Measurements from ENCODE around the gene MAD1L1.

Gene MAD1L1

DNA sequence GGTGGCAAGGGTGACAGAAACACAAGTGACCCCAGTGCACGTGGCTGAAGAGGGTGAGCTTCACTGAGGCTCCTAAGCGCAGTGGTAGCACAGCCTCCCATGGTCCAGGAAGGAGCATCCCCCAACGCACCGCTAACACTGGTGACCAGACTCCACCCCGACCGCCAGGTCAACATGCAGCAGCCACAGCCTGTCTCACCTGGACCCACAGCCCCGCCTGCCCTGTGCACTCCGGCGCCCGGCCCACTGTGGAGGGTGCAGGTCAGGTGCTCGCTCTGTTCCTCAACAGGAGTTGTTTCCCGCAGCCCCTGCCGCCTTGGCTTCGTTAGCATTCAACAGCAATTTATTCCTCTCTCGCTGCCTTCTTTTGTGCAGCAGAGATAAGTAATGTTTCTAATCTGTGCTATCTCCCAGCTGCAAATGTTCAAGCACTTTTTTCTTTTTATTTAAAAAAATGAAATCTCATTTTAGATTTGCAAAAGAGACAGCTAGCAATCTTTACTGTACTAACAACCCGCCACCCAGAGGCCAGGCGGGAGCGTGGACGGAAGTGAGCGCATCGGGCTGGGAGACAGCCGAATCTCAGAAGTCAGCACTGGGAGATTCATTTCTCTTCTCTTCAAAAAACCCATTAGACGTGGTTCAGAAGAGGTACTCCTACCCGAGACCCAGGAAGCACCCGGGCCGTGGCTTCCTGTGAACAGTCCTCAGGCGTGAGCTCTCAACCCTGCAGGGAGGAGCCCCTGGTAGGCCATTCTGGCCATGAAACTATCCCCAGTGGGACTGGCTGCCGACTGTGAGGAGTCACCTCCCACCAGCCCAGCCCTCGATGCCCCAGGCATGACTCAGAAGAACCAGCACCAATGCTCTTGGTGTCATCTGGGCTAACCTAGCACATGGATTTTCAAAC, 133.4 kb downstream of the MAD1L1 start:
- POLR2A ChIA-PET: no interaction called here
- no peak overlapping the region for H3K4me3 ChIP-seq (ENCODE audit: low read depth, low read length)
- H3K27ac ChIP-seq (ENCODE audit: extremely low read depth, low read depth, low read length): no peak overlapping the region
- no peaks in the 10 kb centered on the region for H3K36me3 ChIP-seq (ENCODE audit: control insufficient read depth in 2 of 2, insufficient read depth in 1 of 2, low read length in 2 of 2)
- CTCF ChIA-PET: no interaction called here
- no peaks in the 10 kb centered on the region for H3K4me1 ChIP-seq (ENCODE audit: control insufficient read depth, insufficient read depth, low read length)
- TF ChIP-seq, protein P1, sequence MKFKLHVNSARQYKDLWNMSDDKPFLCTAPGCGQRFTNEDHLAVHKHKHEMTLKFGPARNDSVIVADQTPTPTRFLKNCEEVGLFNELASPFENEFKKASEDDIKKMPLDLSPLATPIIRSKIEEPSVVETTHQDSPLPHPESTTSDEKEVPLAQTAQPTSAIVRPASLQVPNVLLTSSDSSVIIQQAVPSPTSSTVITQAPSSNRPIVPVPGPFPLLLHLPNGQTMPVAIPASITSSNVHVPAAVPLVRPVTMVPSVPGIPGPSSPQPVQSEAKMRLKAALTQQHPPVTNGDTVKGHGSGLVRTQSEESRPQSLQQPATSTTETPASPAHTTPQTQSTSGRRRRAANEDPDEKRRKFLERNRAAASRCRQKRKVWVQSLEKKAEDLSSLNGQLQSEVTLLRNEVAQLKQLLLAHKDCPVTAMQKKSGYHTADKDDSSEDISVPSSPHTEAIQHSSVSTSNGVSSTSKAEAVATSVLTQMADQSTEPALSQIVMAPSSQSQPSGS (tag by site-specific recombination; IDR thresholded peaks at IDR 0.05; ENCODE audit: low read depth): no peak
- peak; percentile 77 for TF ChIP-seq ZIC2 (tag by site-specific recombination; IDR thresholded peaks at IDR 0.05)
- H3K9me3 ChIP-seq (ENCODE audit: control insufficient read depth, insufficient read depth, low read depth, low read length): no peaks in the 10 kb centered on the region

DNA sequence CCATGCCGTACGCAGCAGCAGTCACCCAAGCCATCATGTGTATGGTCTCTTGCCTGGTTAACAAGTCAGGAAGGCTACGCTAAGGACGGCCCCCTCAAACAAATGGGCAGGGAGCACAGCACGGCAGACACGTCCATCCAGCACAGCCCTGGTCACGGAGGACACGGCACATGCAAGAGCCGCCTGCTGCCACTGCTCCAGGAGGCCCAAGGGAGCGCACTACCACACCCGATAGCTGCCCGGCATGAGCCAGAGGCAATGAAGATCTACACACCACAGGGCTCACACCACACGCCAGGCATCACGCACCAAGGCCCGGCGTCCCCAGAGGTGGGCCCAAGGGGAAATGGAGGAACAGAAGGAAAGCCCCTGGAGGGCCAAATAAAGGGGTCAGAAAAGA, 134.2 kb downstream of the MAD1L1 start:
- CTCF ChIA-PET: no interaction called here
- POLR2A ChIA-PET: no interaction called here
- Histone ChIP-seq H3K36me3 (ENCODE audit: control insufficient read depth in 2 of 2, insufficient read depth in 1 of 2, low read length in 2 of 2) (no peaks in the 10 kb centered on the region), H3K4me1 (ENCODE audit: control insufficient read depth, insufficient read depth, low read length) (no peaks in the 10 kb centered on the region), H3K9me3 (ENCODE audit: control insufficient read depth, insufficient read depth, low read depth, low read length) (no peaks in the 10 kb centered on the region), H3K27ac (ENCODE audit: extremely low read depth, low read depth, low read length) (no peak overlapping the region), H3K4me3 (ENCODE audit: low read depth, low read length) (no peak overlapping the region)
- TF ChIP-seq HOXD13 (CRISPR knock-in tag; IDR thresholded peaks at IDR 0.05; ENCODE audit: borderline replicate concordance) (no peak), ZNF707 (tag by site-specific recombination; IDR thresholded peaks at IDR 0.05) (no peak), ZBTB8A (tag by site-specific recombination; IDR thresholded peaks at IDR 0.05) (no peak), ZNF292 (tag by site-specific recombination; IDR thresholded peaks at IDR 0.05; ENCODE audit: borderline replicate concordance, low read depth) (no peak), ZEB2 (tag by site-specific recombination; IDR thresholded peaks at IDR 0.05) (no peak)
- TF ChIP-seq, protein P2, sequence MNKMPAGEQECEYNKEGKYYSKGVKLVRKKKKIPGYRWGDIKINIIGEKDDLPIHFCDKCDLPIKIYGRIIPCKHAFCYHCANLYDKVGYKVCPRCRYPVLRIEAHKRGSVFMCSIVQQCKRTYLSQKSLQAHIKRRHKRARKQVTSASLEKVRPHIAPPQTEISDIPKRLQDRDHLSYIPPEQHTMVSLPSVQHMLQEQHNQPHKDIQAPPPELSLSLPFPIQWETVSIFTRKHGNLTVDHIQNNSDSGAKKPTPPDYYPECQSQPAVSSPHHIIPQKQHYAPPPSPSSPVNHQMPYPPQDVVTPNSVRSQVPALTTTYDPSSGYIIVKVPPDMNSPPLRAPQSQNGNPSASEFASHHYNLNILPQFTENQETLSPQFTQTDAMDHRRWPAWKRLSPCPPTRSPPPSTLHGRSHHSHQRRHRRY (tag by site-specific recombination; IDR thresholded peaks at IDR 0.05): no peak
- TF ChIP-seq, protein P3, sequence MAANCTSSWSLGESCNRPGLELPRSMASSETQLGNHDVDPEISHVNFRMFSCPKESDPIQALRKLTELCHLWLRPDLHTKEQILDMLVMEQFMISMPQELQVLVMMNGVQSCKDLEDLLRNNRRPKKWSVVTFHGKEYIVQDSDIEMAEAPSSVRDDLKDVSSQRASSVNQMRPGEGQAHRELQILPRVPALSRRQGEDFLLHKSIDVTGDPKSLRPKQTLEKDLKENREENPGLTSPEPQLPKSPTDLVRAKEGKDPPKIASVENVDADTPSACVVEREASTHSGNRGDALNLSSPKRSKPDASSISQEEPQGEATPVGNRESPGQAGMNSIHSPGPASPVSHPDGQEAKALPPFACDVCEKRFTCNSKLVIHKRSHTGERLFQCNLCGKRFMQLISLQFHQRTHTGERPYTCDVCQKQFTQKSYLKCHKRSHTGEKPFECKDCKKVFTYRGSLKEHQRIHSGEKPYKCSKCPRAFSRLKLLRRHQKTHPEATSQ (tag by site-specific recombination; IDR thresholded peaks at IDR 0.05): no peak

DNA sequence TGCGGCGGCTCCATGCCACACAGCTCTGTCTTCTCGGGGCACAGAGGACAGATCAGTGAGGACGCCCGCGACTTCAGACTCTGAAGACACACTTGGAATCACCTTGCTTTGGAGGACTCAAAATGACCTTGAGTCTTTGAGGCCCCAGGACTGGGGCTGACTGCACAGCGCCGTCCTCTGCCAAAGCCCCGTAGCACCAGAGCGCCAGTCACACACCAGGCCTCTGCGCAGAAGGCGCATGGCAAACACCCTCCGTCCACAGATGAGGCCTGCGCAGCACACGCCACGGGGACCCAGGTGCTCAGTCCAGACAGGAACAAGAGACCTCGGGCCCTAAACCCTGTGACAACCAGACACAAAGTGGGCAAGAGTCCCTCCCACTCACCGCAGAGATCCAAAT, 134.7 kb downstream of the MAD1L1 start:
- H3K9me3 ChIP-seq (ENCODE audit: control insufficient read depth, insufficient read depth, low read depth, low read length): no peaks in the 10 kb centered on the region
- no peak overlapping the region for H3K4me3 ChIP-seq (ENCODE audit: low read depth, low read length)
- TF ChIP-seq ZNF354C (tag by site-specific recombination; IDR thresholded peaks at IDR 0.05; ENCODE audit: borderline replicate concordance, low read depth) (no peak), MYNN (tag by site-specific recombination; IDR thresholded peaks at IDR 0.05; ENCODE audit: borderline replicate concordance) (no peak), ZNF777 (tag by site-specific recombination; IDR thresholded peaks at IDR 0.05; ENCODE audit: borderline replicate concordance) (no peak), SP3 (tag by site-specific recombination; IDR thresholded peaks at IDR 0.05) (no peak), HOXA7 (CRISPR knock-in tag; IDR thresholded peaks at IDR 0.05; ENCODE audit: borderline replicate concordance) (no peak), ZNF747 (tag by site-specific recombination; IDR thresholded peaks at IDR 0.05) (no peak), ZNF473 (tag by site-specific recombination; IDR thresholded peaks at IDR 0.05) (no peak), ZNF155 (tag by site-specific recombination; IDR thresholded peaks at IDR 0.05) (no peak), SCRT2 (tag by site-specific recombination; IDR thresholded peaks at IDR 0.05) (no peak), ZNF654 (tag by site-specific recombination; IDR thresholded peaks at IDR 0.05; ENCODE audit: low read depth) (no peak)
- TF ChIP-seq, protein P4, sequence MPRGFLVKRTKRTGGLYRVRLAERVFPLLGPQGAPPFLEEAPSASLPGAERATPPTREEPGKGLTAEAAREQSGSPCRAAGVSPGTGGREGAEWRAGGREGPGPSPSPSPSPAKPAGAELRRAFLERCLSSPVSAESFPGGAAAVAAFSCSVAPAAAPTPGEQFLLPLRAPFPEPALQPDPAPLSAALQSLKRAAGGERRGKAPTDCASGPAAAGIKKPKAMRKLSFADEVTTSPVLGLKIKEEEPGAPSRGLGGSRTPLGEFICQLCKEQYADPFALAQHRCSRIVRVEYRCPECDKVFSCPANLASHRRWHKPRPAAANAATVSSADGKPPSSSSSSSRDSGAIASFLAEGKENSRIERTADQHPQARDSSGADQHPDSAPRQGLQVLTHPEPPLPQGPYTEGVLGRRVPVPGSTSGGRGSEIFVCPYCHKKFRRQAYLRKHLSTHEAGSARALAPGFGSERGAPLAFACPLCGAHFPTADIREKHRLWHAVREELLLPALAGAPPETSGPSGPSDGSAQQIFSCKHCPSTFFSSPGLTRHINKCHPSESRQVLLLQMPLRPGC (tag by site-specific recombination; IDR thresholded peaks at IDR 0.05): no peak
- ChIA-PET CTCF (no interaction called here), POLR2A (no interaction called here)
- no peak overlapping the region for H3K27ac ChIP-seq (ENCODE audit: extremely low read depth, low read depth, low read length)
- no peaks in the 10 kb centered on the region for H3K4me1 ChIP-seq (ENCODE audit: control insufficient read depth, insufficient read depth, low read length)
- no peaks in the 10 kb centered on the region; a peak in 1 of 3 replicates for H3K36me3 ChIP-seq (ENCODE audit: control insufficient read depth in 2 of 2, insufficient read depth in 1 of 2, low read length in 2 of 2)

Measured in HEK293 (cell line).